GM12891 (cell line): Measurements from ENCODE around the gene VEGFB.

Source experiments
- POLR2AphosphoS5 ChIP-seq: IDR thresholded peaks from 2 replicates; pipeline ENCODE4 v1.6.1; 2011; ENCODE audit warnings: low read depth, low read length, control low read depth
- SPI1 ChIP-seq: IDR thresholded peaks from 2 replicates; pipeline ENCODE4 v1.6.1; 2011; ENCODE audit warnings: low read depth, low read length, control low read depth

DNA sequence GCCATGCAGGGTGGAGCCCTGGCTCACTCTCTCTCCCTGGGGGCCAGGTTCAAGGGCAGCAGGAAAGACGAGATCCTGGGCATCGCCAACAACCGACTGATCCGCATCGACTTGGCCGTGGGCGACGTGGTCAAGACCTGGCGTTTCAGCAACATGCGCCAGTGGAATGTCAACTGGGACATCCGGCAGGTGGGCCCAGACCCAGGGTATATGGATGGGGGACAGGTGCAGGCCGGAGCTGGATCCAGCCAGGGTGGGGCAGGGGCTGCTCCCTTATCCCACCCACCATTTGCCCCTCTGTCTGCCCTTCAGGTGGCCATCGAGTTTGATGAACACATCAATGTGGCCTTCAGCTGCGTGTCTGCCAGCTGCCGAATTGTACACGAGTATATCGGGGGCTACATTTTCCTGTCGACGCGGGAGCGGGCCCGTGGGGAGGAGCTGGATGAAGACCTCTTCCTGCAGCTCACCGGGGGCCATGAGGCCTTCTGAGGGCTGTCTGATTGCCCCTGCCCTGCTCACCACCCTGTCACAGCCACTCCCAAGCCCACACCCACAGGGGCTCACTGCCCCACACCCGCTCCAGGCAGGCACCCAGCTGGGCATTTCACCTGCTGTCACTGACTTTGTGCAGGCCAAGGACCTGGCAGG lies 11.3 kb upstream of the VEGFB start:
- TF ChIP-seq POLR2AphosphoS5 = peak; percentile 49; the same call in 1 of the 2 replicates
- no peak for TF ChIP-seq SPI1
